ENCODE data around the gene LIG4. TPM values are rescaled to one million over a fixed set of nuclear protein-coding genes. Genes with fewer than 3 reads are reported as not detected.

Gene LIG4
- 19.8 TPM for total RNA-seq (ENCODE audit: unreplicated experiment)
- long read RNA-seq, partial matches to known transcripts = 2 of 3 reads
- long read RNA-seq, other reads (novel, unspliced or antisense) = 0 of 3 reads

GRCh38 chr13:108215436-108215835 is at the start of gene LIG4:
Gene LIG4, minus strand, starts transcription at chr13:108215536. Its CDS starts 4,268 bp downstream, at chr13:108211268.
- DNase-seq = peak; percentile 98
- peaks cover 12% of the 10 kb centered on the region for H3K9me3 Mint-ChIP-seq (ENCODE audit: unreplicated experiment)
- peak within 1 kb of the TSS; percentile 94 for H3K4me3 Mint-ChIP-seq (ENCODE audit: unreplicated experiment)
- H3K36me3 Mint-ChIP-seq (ENCODE audit: unreplicated experiment) = no peaks in the 10 kb centered on the region
- H3K27me3 Mint-ChIP-seq (ENCODE audit: unreplicated experiment) = peaks cover 5% of the 10 kb centered on the region
- peak within 1 kb of the TSS; percentile 84 for H3K27ac Mint-ChIP-seq (ENCODE audit: unreplicated experiment)
- H3K4me1 Mint-ChIP-seq (ENCODE audit: low read depth, unreplicated experiment) = peaks cover 24% of the 10 kb centered on the region
- TF ChIP-seq, protein P1, sequence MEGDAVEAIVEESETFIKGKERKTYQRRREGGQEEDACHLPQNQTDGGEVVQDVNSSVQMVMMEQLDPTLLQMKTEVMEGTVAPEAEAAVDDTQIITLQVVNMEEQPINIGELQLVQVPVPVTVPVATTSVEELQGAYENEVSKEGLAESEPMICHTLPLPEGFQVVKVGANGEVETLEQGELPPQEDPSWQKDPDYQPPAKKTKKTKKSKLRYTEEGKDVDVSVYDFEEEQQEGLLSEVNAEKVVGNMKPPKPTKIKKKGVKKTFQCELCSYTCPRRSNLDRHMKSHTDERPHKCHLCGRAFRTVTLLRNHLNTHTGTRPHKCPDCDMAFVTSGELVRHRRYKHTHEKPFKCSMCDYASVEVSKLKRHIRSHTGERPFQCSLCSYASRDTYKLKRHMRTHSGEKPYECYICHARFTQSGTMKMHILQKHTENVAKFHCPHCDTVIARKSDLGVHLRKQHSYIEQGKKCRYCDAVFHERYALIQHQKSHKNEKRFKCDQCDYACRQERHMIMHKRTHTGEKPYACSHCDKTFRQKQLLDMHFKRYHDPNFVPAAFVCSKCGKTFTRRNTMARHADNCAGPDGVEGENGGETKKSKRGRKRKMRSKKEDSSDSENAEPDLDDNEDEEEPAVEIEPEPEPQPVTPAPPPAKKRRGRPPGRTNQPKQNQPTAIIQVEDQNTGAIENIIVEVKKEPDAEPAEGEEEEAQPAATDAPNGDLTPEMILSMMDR (IDR thresholded peaks at IDR 0.05; ENCODE audit: partially characterized antibody, unreplicated experiment) = no peak

- H3K4me3 Mint-ChIP-seq (ENCODE audit: unreplicated experiment) = no peak overlapping the region
- TF ChIP-seq, protein P1 (IDR thresholded peaks at IDR 0.05; ENCODE audit: partially characterized antibody, unreplicated experiment) = no peak
- no peak for DNase-seq
- peaks cover 2% of the 10 kb centered on the region for H3K4me1 Mint-ChIP-seq (ENCODE audit: low read depth, unreplicated experiment)
- H3K27me3 Mint-ChIP-seq (ENCODE audit: unreplicated experiment) = no peaks in the 10 kb centered on the region
- no peak overlapping the region for H3K27ac Mint-ChIP-seq (ENCODE audit: unreplicated experiment)
- H3K36me3 Mint-ChIP-seq (ENCODE audit: unreplicated experiment) = no peaks in the 10 kb centered on the region
- H3K9me3 Mint-ChIP-seq (ENCODE audit: unreplicated experiment) = no peaks in the 10 kb centered on the region
These were observed 48.5 kb upstream of the LIG4 start for GRCh38 chr13:108263621-108264355.

DNA sequence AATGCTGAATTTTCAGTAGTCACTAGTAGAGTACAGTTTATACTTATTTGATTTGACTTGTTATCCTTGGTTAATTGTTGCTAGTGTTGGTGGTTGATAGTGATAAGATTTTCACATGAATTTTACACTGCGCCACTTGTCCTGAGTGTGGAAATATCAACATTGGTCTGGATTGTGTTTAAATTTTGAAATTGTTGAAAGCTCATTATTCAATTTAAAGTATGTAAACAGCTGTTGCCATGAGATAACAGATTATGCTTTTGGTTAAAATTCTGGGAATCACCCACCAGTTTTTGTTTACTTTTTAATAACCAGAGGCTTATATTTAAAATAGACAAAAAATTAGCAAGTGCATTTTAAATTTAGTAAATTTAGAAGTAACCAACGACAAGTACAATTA is 41.9 kb upstream of the LIG4 start:
- TF ChIP-seq, protein P1 (IDR thresholded peaks at IDR 0.05; ENCODE audit: partially characterized antibody, unreplicated experiment) = no peak
- DNase-seq = no peak
- no peaks in the 10 kb centered on the region for H3K9me3 Mint-ChIP-seq (ENCODE audit: unreplicated experiment)
- H3K36me3 Mint-ChIP-seq (ENCODE audit: unreplicated experiment) = no peaks in the 10 kb centered on the region
- H3K4me1 Mint-ChIP-seq (ENCODE audit: low read depth, unreplicated experiment) = no peaks in the 10 kb centered on the region
- no peak overlapping the region for H3K27ac Mint-ChIP-seq (ENCODE audit: unreplicated experiment)
- no peaks in the 10 kb centered on the region for H3K27me3 Mint-ChIP-seq (ENCODE audit: unreplicated experiment)
- no peak overlapping the region for H3K4me3 Mint-ChIP-seq (ENCODE audit: unreplicated experiment)

DNA sequence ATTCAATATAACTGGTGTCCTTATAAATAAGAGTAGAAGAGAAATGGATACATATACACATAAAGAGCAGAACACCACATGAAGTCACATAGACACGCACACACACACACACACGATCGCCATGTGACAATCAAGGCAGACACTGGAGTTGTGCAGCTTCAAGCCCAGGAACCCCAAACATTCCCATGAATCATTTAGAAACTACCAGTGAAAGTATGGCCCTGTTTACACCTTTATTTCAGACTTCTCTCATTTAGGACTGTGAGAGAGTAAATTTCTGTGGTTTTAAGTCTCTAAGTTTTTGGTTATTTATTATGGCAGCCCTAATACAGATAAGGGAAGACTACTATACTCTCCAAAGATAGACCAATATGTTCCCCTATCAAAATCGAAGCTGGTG is 33.8 kb upstream of the LIG4 start:
- H3K4me3 Mint-ChIP-seq (ENCODE audit: unreplicated experiment) = no peak overlapping the region
- peaks cover 2% of the 10 kb centered on the region for H3K9me3 Mint-ChIP-seq (ENCODE audit: unreplicated experiment)
- DNase-seq = no peak
- H3K4me1 Mint-ChIP-seq (ENCODE audit: low read depth, unreplicated experiment) = no peaks in the 10 kb centered on the region
- TF ChIP-seq, protein P1 (IDR thresholded peaks at IDR 0.05; ENCODE audit: partially characterized antibody, unreplicated experiment) = no peak
- H3K27ac Mint-ChIP-seq (ENCODE audit: unreplicated experiment) = no peak overlapping the region
- H3K36me3 Mint-ChIP-seq (ENCODE audit: unreplicated experiment) = peaks cover 4% of the 10 kb centered on the region
- H3K27me3 Mint-ChIP-seq (ENCODE audit: unreplicated experiment) = no peaks in the 10 kb centered on the region

- DNase-seq = no peak
- Mint-ChIP-seq H3K4me1 (ENCODE audit: low read depth, unreplicated experiment) (peaks cover 16% of the 10 kb centered on the region), H3K36me3 (ENCODE audit: unreplicated experiment) (no peaks in the 10 kb centered on the region), H3K4me3 (ENCODE audit: unreplicated experiment) (no peak overlapping the region), H3K9me3 (ENCODE audit: unreplicated experiment) (no peaks in the 10 kb centered on the region), H3K27ac (ENCODE audit: unreplicated experiment) (no peak overlapping the region), H3K27me3 (ENCODE audit: unreplicated experiment) (no peaks in the 10 kb centered on the region)
- TF ChIP-seq, protein P1 (IDR thresholded peaks at IDR 0.05; ENCODE audit: partially characterized antibody, unreplicated experiment) = no peak
These were observed 15.0 kb upstream of the LIG4 start for GRCh38 chr13:108230377-108230776.

Measured in glutamatergic neuron (in vitro differentiated cells).